Measurements from ENCODE around the gene FCHO1. TPM values are rescaled to one million over a fixed set of nuclear protein-coding genes. Genes with fewer than 3 reads are reported as not detected.

Gene FCHO1
- total and polyA plus RNA-seq, 12 donors: 0.91 to 7.1 (median 2.9) TPM

- intact Hi-C loops (cut with DNase I): no loop called here
- H3K4me1 ChIP-seq (replicated peaks in 1 of 2): no peaks in the 10 kb centered on the region
- H3K27ac ChIP-seq: no peak overlapping the region
- no peaks in the 10 kb centered on the region for H3K9me3 ChIP-seq (replicated peaks in 1 of 3)
- H3K27me3 ChIP-seq: peaks cover 4% of the 10 kb centered on the region
- H3K36me3 ChIP-seq (replicated peaks in 1 of 2): no peaks in the 10 kb centered on the region
- DNase-seq: no peak
- WGBS, 4 donors: 87 to 98% (median 91%) methylated on average over 2 of the region's 2 CpGs
- H3K4me3 ChIP-seq: no peak overlapping the region
- TF ChIP-seq POLR2A (IDR thresholded peaks at IDR 0.05) (no peak), CTCF (IDR thresholded peaks at IDR 0.05) (no peak)
Measured at GRCh38 chr19:17811103-17811502, 59.8 kb downstream of the FCHO1 start.

DNA sequence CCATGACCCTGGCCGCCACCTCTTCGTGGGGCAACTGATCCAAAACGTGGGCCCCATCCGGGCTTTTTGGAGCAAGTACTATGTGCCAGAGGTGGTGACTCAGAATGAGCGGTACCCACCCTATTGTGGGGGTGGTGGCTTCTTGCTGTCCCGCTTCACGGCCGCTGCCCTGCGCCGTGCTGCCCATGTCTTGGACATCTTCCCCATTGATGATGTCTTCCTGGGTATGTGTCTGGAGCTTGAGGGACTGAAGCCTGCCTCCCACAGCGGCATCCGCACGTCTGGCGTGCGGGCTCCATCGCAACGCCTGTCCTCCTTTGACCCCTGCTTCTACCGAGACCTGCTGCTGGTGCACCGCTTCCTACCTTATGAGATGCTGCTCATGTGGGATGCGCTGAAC lies 60.4 kb downstream of the FCHO1 start:
- no peak overlapping the region for H3K27ac ChIP-seq
- H3K4me1 ChIP-seq (replicated peaks in 1 of 2): no peaks in the 10 kb centered on the region
- intact Hi-C loops (cut with DNase I): no loop called here
- H3K36me3 ChIP-seq (replicated peaks in 1 of 2): no peaks in the 10 kb centered on the region
- no peaks in the 10 kb centered on the region for H3K9me3 ChIP-seq (replicated peaks in 1 of 3)
- H3K4me3 ChIP-seq: no peak overlapping the region
- WGBS, 4 donors: 87 to 90% (median 89%) methylated on average over 10 to 20 of the region's 20 CpGs
- peaks cover 10% of the 10 kb centered on the region for H3K27me3 ChIP-seq
- no peak for TF ChIP-seq POLR2A (IDR thresholded peaks at IDR 0.05)
- TF ChIP-seq CTCF (IDR thresholded peaks at IDR 0.05): no peak
- DNase-seq: no peak

DNA sequence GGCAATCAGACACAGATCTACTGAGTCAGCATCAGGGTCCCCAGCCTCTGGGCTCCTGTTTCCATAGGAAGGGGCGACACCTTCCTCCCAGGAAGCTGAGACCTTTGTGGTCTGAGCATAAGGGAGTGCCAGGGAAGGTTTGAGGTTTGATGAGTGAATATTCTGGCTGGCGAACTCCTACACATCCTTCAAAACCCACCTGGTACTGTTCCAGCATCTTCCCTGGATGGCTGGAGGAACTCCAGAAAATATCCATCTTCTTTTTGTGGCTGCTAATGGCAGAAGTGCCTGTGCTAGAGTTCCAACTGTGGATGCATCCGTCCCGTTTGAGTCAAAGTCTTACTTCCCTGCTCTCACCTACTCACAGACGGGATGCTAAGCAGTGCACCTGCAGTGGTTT lies 60.8 kb downstream of the FCHO1 start:
- TF ChIP-seq CTCF (IDR thresholded peaks at IDR 0.05): no peak
- no peaks in the 10 kb centered on the region for H3K36me3 ChIP-seq (replicated peaks in 1 of 2)
- no peak for DNase-seq
- 55 to 73% (median 66%) methylated on average over 5 of the region's 5 CpGs for WGBS, 4 donors
- H3K27me3 ChIP-seq: peaks cover 11% of the 10 kb centered on the region
- intact Hi-C loops (cut with DNase I): no loop called here
- no peaks in the 10 kb centered on the region for H3K9me3 ChIP-seq (replicated peaks in 1 of 3)
- no peak overlapping the region for H3K27ac ChIP-seq
- H3K4me1 ChIP-seq (replicated peaks in 1 of 2): no peaks in the 10 kb centered on the region
- H3K4me3 ChIP-seq: no peak overlapping the region

GRCh38 chr19:17817668-17818363 lies 66.5 kb downstream of the FCHO1 start:
- intact Hi-C loops (cut with DNase I): no loop called here
- Histone ChIP-seq H3K4me1 (replicated peaks in 1 of 2) (no peaks in the 10 kb centered on the region), H3K27ac (no peak overlapping the region), H3K4me3 (no peak overlapping the region), H3K9me3 (replicated peaks in 1 of 3) (no peaks in the 10 kb centered on the region), H3K27me3 (peaks cover 7% of the 10 kb centered on the region), H3K36me3 (replicated peaks in 1 of 2) (no peaks in the 10 kb centered on the region)
- WGBS, 4 donors: 76 to 88% (median 78%) methylated on average over 11 to 13 of the region's 13 CpGs
- TF ChIP-seq CTCF (IDR thresholded peaks at IDR 0.05) (no peak), POLR2A (IDR thresholded peaks at IDR 0.05) (no peak)
- DNase-seq: no peak
